Ishikawa (cell line): Measurements from ENCODE around the gene KIF26B.

Experiments
- CEBPB ChIP-seq: IDR thresholded peaks from 2 replicates; pipeline ENCODE4 v1.6.1; 2012
- CREB1 ChIP-seq: IDR thresholded peaks from 2 replicates; pipeline ENCODE4 v1.6.1; 2012; ENCODE audit warnings: low read depth
- EGR1 ChIP-seq: IDR thresholded peaks from 2 replicates; pipeline ENCODE4 v1.6.1; 2012
- TF ChIP-seq, protein P1 (sequence below): IDR thresholded peaks from 2 replicates; pipeline ENCODE4 v1.6.1; 2012; ENCODE audit warnings: low read depth, mild to moderate bottlenecking

DNA sequence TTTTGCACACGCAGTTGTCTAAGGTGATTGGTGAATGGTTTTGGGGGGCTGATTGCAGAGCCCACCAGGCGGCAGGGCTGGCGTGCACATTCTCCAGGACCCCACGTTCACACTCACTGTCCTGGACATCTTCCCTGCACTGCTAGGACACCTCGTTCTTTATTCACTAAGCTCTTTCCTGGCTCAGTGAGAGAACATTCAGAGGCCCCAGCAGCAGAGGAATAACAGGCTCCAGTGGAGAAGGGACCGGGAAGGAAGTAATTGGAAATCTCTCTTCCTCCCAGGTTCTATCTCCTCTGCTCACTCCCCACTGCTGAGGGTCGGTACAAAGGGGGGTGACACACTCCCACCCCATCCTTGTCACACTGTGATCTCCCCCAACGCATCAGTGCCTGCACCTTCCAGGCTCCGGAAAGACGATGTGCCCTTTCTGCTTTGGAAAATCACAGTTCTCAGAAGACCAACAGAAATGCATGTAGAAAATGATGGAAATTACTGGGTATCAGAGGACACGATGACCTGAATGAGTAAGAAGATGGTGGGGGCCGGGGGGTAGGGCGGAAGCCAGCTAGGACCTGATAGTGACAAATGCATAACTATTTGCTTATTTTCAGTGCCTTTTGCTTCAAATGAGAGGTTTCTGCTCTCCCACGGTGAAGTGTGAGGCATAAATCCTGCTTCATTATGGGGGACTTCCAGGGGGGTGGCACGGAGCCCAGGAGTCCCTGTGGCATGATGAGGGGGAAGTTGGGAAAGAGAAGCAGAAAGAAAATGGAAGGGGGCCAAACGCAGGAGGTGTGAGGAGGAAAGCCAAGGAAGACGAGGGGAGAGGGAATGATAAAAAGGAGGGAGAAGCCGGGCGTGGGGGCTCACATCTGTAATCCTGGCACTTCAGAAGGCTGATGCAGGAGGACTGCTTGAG lies 25.2 kb upstream of the KIF26B start:
- TF ChIP-seq EGR1 (no peak), CREB1 (no peak), CEBPB (no peak)
- TF ChIP-seq, protein P1, sequence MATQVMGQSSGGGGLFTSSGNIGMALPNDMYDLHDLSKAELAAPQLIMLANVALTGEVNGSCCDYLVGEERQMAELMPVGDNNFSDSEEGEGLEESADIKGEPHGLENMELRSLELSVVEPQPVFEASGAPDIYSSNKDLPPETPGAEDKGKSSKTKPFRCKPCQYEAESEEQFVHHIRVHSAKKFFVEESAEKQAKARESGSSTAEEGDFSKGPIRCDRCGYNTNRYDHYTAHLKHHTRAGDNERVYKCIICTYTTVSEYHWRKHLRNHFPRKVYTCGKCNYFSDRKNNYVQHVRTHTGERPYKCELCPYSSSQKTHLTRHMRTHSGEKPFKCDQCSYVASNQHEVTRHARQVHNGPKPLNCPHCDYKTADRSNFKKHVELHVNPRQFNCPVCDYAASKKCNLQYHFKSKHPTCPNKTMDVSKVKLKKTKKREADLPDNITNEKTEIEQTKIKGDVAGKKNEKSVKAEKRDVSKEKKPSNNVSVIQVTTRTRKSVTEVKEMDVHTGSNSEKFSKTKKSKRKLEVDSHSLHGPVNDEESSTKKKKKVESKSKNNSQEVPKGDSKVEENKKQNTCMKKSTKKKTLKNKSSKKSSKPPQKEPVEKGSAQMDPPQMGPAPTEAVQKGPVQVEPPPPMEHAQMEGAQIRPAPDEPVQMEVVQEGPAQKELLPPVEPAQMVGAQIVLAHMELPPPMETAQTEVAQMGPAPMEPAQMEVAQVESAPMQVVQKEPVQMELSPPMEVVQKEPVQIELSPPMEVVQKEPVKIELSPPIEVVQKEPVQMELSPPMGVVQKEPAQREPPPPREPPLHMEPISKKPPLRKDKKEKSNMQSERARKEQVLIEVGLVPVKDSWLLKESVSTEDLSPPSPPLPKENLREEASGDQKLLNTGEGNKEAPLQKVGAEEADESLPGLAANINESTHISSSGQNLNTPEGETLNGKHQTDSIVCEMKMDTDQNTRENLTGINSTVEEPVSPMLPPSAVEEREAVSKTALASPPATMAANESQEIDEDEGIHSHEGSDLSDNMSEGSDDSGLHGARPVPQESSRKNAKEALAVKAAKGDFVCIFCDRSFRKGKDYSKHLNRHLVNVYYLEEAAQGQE = no peak
